Fibroblast of villous mesenchyme (primary cell): ENCODE measurements around the gene LPAR5. TPM values are rescaled to one million over a fixed set of nuclear protein-coding genes. Genes with fewer than 3 reads are reported as not detected.

Source experiments
- DNase-seq: peaks from one replicate; pipeline ENCODE4 v3.0.0-alpha.2; 2010; ENCODE audit warnings: low read depth
- H3K4me3 ChIP-seq: 2 replicates; pipeline ENCODE4 v1.5.1; 2011; ENCODE audit warnings: low read depth, mild to moderate bottlenecking, low read length
- small RNA-seq: library from RNA; depleted of rRNA; stranded (forward); fragments of <200 nt; gene quantifications from one replicate; pipeline ENCODE3, GENCODE V24; 2012
- total RNA-seq: library from RNA; depleted of rRNA; stranded (reverse); fragments of >200 nt; gene quantifications from 2 replicates; pipeline ENCODE4 v1.2.3, GENCODE V29; 2012
- TF ChIP-seq, protein P1 (sequence below): IDR thresholded peaks from 2 replicates; pipeline ENCODE4 v1.5.1; 2012; ENCODE audit warnings: low read depth, mild to moderate bottlenecking, low read length; ENCODE audit not compliant: insufficient read depth

The LPAR5 gene
- total RNA-seq, 1 donor, result not detected

DNA sequence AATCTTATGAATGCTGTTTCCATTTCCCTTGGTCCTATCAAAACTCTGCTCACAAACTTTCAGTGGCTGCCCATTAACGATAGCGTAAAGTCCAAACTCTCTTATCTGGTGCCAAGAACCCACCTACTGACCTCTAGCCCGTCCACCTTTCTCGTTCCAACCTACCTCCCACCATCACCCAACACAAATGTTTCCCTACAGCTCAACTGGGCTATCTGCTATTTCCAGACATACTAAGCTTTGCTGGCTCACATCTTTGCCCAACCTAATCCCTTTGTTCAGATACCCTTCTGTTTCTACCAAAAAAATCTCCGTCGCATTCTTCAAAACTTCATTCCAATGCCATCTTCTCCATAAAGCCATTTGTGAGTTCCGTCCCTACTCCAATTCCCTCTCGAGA, 60.1 kb downstream of the LPAR5 start:
- TF ChIP-seq, protein P1, sequence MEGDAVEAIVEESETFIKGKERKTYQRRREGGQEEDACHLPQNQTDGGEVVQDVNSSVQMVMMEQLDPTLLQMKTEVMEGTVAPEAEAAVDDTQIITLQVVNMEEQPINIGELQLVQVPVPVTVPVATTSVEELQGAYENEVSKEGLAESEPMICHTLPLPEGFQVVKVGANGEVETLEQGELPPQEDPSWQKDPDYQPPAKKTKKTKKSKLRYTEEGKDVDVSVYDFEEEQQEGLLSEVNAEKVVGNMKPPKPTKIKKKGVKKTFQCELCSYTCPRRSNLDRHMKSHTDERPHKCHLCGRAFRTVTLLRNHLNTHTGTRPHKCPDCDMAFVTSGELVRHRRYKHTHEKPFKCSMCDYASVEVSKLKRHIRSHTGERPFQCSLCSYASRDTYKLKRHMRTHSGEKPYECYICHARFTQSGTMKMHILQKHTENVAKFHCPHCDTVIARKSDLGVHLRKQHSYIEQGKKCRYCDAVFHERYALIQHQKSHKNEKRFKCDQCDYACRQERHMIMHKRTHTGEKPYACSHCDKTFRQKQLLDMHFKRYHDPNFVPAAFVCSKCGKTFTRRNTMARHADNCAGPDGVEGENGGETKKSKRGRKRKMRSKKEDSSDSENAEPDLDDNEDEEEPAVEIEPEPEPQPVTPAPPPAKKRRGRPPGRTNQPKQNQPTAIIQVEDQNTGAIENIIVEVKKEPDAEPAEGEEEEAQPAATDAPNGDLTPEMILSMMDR, result no peak

DNA sequence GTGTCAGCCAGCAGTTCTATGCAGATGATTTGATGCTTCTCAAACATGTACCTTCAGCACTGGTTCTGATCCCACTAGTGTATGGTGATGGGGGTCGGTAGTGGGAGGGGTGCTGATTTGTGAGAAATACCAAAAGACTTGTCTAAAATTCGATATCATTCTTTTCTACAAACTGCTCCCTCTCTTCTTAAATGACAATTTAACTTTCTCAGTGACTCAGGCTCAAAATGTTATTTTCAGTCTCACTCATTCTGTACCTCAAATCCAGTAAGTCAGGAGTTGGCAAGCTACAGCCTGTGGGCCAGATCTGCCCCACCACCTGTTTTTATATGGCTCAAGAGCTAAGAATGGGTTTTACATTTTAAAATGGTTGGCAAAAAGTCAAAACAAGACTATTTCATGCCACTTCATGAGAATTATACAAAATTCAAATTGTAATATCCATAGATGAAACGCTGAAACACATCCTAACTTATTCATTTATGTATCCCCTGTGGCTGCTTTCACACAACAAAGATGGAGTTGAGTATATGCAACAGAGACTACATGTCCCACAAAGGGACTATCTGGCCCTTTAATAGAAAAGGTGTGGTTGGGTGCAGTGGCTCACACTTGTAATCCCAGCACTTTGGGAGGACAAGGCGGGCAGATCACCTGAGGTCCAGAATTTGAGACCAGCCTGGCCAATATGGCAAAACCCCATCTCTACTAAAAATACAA, 61.0 kb downstream of the LPAR5 start:
- no peak for DNase-seq
- TF ChIP-seq, protein P1, result no peak
- no peak overlapping the region for H3K4me3 ChIP-seq

More for the DNA sequence above, 60.1 kb downstream of the LPAR5 start:
- no peak overlapping the region for H3K4me3 ChIP-seq
- DNase-seq, result no peak

DNA sequence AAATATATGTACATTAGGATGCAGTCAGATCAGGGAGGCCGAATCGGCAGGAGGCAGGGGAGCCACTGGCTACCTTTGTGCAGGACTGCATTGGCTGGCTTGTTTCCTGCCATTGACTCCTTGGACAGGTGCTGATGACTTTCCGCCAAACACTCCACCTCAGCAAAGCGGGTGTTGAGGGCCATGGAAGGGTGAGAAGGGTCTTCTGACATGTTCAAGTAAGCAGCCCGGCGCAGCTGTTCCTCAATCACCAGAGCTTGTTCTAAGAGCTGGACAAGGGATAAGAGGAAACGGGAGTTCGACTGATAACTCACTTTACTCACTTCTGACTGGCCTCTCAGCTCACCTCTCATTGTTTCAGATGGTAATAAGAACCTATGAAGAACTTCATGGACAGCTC, 62.8 kb downstream of the LPAR5 start:
- DNase-seq, result no peak
- TF ChIP-seq, protein P1, result no peak
- H3K4me3 ChIP-seq, result no peak overlapping the region

DNA sequence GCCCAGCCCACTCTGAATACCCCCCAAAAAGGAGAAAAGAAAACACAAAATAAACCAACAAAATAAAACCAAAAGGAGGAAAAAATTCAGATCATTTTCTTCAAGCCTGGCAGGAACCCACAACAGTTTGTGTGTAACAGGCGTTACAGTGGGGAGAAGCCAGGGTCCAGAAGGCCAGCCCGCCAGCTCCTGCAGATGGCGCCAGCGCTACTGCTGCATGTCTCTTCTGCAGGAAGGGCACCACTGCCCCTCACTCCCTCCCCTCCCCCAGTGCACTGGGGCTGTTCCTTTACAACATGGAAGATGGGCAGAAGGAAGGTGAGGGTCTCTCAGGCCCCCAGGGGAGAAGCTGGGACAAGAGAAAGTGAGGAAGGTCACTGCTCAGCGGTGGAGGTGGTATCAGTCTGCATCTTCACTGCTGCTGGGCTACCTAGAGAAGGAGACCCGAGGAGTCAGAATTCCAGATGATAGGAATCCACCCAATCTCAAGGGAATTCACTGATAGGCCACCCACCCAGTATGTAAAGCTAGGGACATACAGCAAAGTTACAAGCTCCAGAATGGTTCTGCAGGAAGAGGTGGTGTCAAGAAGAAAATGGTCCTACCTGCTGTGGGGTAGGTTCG, 65.4 kb downstream of the LPAR5 start:
- H3K4me3 ChIP-seq, result no peak overlapping the region
- TF ChIP-seq, protein P1, result peak; percentile 56
- peak; percentile 44 for DNase-seq

DNA sequence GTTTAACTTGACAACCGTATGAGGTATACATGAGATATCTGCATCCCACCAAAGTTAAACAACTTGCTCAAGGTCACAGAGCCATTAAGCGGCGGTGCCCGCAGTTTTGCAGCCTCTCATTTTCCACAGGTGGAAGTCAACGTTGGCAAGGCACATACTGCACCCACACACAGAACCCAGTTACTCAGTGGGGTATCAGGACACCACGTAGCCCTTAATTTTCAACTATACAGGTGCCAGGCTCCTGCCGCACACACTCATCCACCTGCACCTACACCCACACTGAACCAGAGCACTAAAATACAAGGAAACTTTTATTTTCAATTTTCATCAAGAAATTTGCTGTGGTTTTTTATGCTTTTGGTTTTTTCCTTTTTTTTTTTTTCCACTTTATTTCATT, 66.0 kb downstream of the LPAR5 start:
- TF ChIP-seq, protein P1, result no peak
- H3K4me3 ChIP-seq, result no peak overlapping the region
- DNase-seq, result no peak

DNA sequence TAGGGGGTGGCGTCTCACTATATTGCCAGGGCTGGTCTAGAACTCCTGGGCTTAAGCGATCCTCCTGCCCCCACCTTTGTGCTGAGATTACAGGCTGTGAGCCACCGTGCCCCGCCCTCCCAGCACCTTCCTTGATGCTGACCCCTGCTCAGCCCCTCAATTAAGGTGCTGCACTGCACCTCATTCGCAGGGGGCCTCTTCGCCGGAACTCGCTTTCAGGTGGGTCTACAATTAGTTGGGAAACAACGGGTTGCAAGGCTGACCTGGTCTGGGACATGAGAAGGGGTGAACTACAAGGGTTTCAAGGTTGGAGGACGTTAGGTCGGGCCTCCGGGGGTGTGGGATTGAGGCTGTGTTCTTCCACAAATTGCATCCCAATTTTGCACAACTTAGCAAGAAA, 66.4 kb downstream of the LPAR5 start:
- no peak for DNase-seq
- no peak overlapping the region for H3K4me3 ChIP-seq
- TF ChIP-seq, protein P1, result no peak

Small RNA genes within 50 kb of the gene (small RNA-seq; reads per million reads assigned to genes)
- 35.0 reads per million, percentile 95 among the genes with 10 or more reads in this experiment for gene SCARNA11

Other genes starting within 250 kb of the LPAR5 start
- under 0.01 and 0.32 TPM in 2 replicates for gene CD27, start 191.0 kb downstream of the LPAR5 start, total RNA-seq
- gene TAPBPL, start 183.9 kb downstream of the LPAR5 start, total RNA-seq, result 7.3 and 11.6 TPM in 2 replicates
- 3.2 and 13.4 TPM in 2 replicates for gene VAMP1, start 165.3 kb downstream of the LPAR5 start, total RNA-seq
- 86.8 and 101 TPM in 2 replicates for gene MRPL51, start 142.7 kb downstream of the LPAR5 start, total RNA-seq
- 40.6 and 52.7 TPM in 2 replicates for gene NCAPD2, start 141.9 kb downstream of the LPAR5 start, total RNA-seq
- 6,118 and 7,175 TPM in 2 replicates for gene GAPDH, start 101.4 kb downstream of the LPAR5 start, total RNA-seq
- 9.9 and 11.9 TPM in 2 replicates for gene IFFO1, start 79.9 kb downstream of the LPAR5 start, total RNA-seq
- 25.4 and 26.8 TPM in 2 replicates for gene NOP2, start 67.7 kb downstream of the LPAR5 start, total RNA-seq
- gene CHD4, start 28.6 kb downstream of the LPAR5 start, total RNA-seq, result 231 and 240 TPM in 2 replicates
- 0.64 TPM in 1 of 2 replicates, not detected in the other for gene ACRBP, start 11.5 kb upstream of the LPAR5 start, total RNA-seq
- 23.8 and 25.5 TPM in 2 replicates for gene ING4, start 27.2 kb upstream of the LPAR5 start, total RNA-seq
- gene ZNF384, start 53.4 kb upstream of the LPAR5 start, total RNA-seq, result 19.4 and 20.3 TPM in 2 replicates
- not detected in 2 replicates for gene PIANP, start 64.9 kb upstream of the LPAR5 start, total RNA-seq
- gene COPS7A, start 88.1 kb upstream of the LPAR5 start, total RNA-seq, result 71.8 and 79.9 TPM in 2 replicates
- gene MLF2, start 117.2 kb upstream of the LPAR5 start, total RNA-seq, result 160 and 229 TPM in 2 replicates
- gene PTMS, start 130.4 kb upstream of the LPAR5 start, total RNA-seq, result 150 and 167 TPM in 2 replicates
- 0.43 and 0.64 TPM in 2 replicates for gene LAG3, start 136.6 kb upstream of the LPAR5 start, total RNA-seq
- 1.7 and 1.9 TPM in 2 replicates for gene CD4, start 153.6 kb upstream of the LPAR5 start, total RNA-seq
- gene GPR162, start 185.9 kb upstream of the LPAR5 start, total RNA-seq, result 2.6 and 3.0 TPM in 2 replicates
- gene P3H3, start 192.4 kb upstream of the LPAR5 start, total RNA-seq, result 91.1 and 117 TPM in 2 replicates
- gene GNB3, start 205.0 kb upstream of the LPAR5 start, total RNA-seq, result 1.7 and 3.9 TPM in 2 replicates
- gene CDCA3, start 215.3 kb upstream of the LPAR5 start, total RNA-seq, result 18.4 and 21.2 TPM in 2 replicates
- gene USP5, start 216.2 kb upstream of the LPAR5 start, total RNA-seq, result 91.5 and 96.7 TPM in 2 replicates
- gene TPI1, start 231.6 kb upstream of the LPAR5 start, total RNA-seq, result 620 and 695 TPM in 2 replicates
- gene SPSB2, start 237.3 kb upstream of the LPAR5 start, total RNA-seq, result 6.0 and 8.7 TPM in 2 replicates